Measurements from ENCODE around the gene STXBP1. TPM values are rescaled to one million over a fixed set of nuclear protein-coding genes. Genes with fewer than 3 reads are reported as not detected.

The STXBP1 gene
- total and polyA plus RNA-seq, 2 of the 13 experiments (the other 11 are each of a cell fraction or from before 2014, with no cell fraction given) = 2.9 TPM

DNA sequence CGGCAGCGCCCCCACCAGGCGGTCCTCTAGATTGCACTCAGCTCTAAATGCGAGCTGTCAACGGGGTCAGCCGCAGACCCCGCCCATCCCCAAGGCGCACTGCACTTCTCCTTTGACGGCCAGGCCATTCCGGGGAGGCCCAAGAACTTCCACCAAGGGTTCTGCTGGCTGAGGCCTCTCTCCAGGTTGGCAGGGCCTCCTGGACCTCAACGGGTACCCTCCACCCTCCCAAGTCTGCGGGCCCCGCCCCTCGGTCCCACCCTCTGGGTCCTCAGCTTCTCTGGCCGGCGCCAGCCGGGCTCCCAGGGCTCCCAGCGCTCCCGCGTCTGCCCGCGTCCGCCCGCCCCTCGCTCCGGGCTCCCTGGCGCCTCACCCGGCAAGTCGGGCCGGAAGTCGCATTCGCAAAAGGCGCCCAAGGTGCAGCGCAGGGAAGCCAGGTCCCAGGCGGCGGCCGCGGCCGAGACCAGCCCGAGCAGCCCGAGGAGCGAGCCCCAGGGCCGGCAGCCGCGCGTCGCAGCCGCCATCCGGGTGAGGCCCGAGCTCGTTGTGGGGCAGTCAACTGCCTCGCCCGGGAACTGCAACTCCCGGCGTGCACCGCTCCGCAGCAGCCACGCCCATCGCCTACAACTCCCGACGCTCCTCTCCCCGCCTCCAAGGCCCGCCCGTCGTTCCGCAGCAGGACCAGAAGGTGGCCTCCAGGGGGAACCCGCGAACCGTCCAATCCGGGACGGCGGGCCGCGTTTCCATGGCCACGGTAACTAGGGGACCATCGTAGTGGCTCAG lies 122.9 kb downstream of the STXBP1 start, which contains the start of gene TOR2A (continued):
- TF ChIP-seq, protein P1, sequence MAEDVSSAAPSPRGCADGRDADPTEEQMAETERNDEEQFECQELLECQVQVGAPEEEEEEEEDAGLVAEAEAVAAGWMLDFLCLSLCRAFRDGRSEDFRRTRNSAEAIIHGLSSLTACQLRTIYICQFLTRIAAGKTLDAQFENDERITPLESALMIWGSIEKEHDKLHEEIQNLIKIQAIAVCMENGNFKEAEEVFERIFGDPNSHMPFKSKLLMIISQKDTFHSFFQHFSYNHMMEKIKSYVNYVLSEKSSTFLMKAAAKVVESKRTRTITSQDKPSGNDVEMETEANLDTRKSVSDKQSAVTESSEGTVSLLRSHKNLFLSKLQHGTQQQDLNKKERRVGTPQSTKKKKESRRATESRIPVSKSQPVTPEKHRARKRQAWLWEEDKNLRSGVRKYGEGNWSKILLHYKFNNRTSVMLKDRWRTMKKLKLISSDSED (CRISPR knock-in tag; IDR thresholded peaks at IDR 0.05) = no peak
- no peak for TF ChIP-seq SP140L (CRISPR knock-in tag; IDR thresholded peaks at IDR 0.05; ENCODE audit: borderline replicate concordance)
- TF ChIP-seq TSC22D2 (CRISPR knock-in tag; IDR thresholded peaks at IDR 0.05; ENCODE audit: borderline replicate concordance) = no peak
- TF ChIP-seq, protein P2, sequence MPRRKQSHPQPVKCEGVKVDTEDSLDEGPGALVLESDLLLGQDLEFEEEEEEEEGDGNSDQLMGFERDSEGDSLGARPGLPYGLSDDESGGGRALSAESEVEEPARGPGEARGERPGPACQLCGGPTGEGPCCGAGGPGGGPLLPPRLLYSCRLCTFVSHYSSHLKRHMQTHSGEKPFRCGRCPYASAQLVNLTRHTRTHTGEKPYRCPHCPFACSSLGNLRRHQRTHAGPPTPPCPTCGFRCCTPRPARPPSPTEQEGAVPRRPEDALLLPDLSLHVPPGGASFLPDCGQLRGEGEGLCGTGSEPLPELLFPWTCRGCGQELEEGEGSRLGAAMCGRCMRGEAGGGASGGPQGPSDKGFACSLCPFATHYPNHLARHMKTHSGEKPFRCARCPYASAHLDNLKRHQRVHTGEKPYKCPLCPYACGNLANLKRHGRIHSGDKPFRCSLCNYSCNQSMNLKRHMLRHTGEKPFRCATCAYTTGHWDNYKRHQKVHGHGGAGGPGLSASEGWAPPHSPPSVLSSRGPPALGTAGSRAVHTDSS (CRISPR knock-in tag; conservative IDR thresholded peaks at IDR 0.05) = 0 out of 2 replicates have a peak, but pooled peaks have one; percentile 20
- TF ChIP-seq, protein P3, sequence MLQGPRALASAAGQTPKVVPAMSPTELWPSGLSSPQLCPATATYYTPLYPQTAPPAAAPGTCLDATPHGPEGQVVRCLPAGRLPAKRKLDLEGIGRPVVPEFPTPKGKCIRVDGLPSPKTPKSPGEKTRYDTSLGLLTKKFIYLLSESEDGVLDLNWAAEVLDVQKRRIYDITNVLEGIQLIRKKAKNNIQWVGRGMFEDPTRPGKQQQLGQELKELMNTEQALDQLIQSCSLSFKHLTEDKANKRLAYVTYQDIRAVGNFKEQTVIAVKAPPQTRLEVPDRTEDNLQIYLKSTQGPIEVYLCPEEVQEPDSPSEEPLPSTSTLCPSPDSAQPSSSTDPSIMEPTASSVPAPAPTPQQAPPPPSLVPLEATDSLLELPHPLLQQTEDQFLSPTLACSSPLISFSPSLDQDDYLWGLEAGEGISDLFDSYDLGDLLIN (CRISPR knock-in tag; IDR thresholded peaks at IDR 0.05; ENCODE audit: borderline replicate concordance) = no peak; the same call in 1 of the 2 replicates
- peak; percentile 55 for TF ChIP-seq ASH2L (IDR thresholded peaks at IDR 0.05; ENCODE audit: insufficient read length, low read depth, low read length)
- no peak for TF ChIP-seq FOXM1 (CRISPR knock-in tag; IDR thresholded peaks at IDR 0.05)
- TF ChIP-seq FOXA1 (IDR thresholded peaks at IDR 0.05) = no peak
- peak; percentile 77 for TF ChIP-seq FOXA1 (CRISPR knock-in tag; IDR thresholded peaks at IDR 0.05)
- TF ChIP-seq MIER2 (CRISPR knock-in tag; IDR thresholded peaks at IDR 0.05) = 0 out of 2 replicates have a peak, but pooled peaks have one; percentile 36
- TF ChIP-seq, protein P4, sequence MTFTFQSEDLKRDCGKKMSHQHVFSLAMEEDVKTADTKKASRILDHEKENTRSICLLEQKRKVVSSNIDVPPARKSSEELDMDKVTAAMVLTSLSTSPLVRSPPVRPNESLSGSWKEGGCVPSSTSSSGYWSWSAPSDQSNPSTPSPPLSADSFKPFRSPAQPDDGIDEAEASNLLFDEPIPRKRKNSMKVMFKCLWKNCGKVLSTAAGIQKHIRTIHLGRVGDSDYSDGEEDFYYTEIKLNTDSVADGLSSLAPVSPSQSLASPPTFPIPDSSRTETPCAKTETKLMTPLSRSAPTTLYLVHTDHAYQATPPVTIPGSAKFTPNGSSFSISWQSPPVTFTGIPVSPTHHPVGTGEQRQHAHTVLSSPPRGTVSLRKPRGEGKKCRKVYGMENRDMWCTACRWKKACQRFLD (CRISPR knock-in tag; IDR thresholded peaks at IDR 0.05; ENCODE audit: borderline replicate concordance) = peak; percentile 49; the same call in 1 of the 2 replicates
- TF ChIP-seq ZFP37 (CRISPR knock-in tag; IDR thresholded peaks at IDR 0.05; ENCODE audit: borderline replicate concordance) = no peak
- peak; percentile 21; the same call in 1 of the 2 replicates for TF ChIP-seq ISL2 (CRISPR knock-in tag; IDR thresholded peaks at IDR 0.05)
- peak; percentile 97; the same call in 1 of the 2 replicates for TF ChIP-seq ZNF180 (CRISPR knock-in tag; IDR thresholded peaks at IDR 0.05; ENCODE audit: borderline replicate concordance, low read depth)
- TF ChIP-seq ZNF749 (CRISPR knock-in tag; IDR thresholded peaks at IDR 0.05; ENCODE audit: borderline replicate concordance) = 0 out of 2 replicates have a peak, but pooled peaks have one; percentile 17
- TF ChIP-seq ZBTB1 (CRISPR knock-in tag; IDR thresholded peaks at IDR 0.05; ENCODE audit: borderline replicate concordance) = no peak
- TF ChIP-seq RBM39 (IDR thresholded peaks at IDR 0.05; ENCODE audit: low read depth, low read length, poor library complexity, severe bottlenecking) = peak; percentile 80
- TF ChIP-seq, protein P5, sequence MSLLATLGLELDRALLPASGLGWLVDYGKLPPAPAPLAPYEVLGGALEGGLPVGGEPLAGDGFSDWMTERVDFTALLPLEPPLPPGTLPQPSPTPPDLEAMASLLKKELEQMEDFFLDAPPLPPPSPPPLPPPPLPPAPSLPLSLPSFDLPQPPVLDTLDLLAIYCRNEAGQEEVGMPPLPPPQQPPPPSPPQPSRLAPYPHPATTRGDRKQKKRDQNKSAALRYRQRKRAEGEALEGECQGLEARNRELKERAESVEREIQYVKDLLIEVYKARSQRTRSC (CRISPR knock-in tag; IDR thresholded peaks at IDR 0.05; ENCODE audit: low read depth) = no peak
- TF ChIP-seq, protein P6, sequence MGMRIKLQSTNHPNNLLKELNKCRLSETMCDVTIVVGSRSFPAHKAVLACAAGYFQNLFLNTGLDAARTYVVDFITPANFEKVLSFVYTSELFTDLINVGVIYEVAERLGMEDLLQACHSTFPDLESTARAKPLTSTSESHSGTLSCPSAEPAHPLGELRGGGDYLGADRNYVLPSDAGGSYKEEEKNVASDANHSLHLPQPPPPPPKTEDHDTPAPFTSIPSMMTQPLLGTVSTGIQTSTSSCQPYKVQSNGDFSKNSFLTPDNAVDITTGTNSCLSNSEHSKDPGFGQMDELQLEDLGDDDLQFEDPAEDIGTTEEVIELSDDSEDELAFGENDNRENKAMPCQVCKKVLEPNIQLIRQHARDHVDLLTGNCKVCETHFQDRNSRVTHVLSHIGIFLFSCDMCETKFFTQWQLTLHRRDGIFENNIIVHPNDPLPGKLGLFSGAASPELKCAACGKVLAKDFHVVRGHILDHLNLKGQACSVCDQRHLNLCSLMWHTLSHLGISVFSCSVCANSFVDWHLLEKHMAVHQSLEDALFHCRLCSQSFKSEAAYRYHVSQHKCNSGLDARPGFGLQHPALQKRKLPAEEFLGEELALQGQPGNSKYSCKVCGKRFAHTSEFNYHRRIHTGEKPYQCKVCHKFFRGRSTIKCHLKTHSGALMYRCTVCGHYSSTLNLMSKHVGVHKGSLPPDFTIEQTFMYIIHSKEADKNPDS (CRISPR knock-in tag; IDR thresholded peaks at IDR 0.05) = no peak

All from HepG2 (cell line).